ENCODE results near the gene HBM.
"Not testable (repeated sequence)": the region's sequence is repeated elsewhere in the genome, so short reads cannot be mapped to it uniquely, and the experiment has no call there.

The HBM gene

GRCh38 chr16:166375-167121 is 770 bp downstream of the HBM start:
- no peak for TF ChIP-seq CTCF (IDR thresholded peaks at IDR 0.05; ENCODE audit: low read depth, low read length)
- H3K4me3 ChIP-seq (ENCODE audit: low read depth, low read length) = no peak overlapping the region

GRCh38 chr16:167122-167690 is 1.4 kb downstream of the HBM start:
- H3K4me3 ChIP-seq (ENCODE audit: low read depth, low read length) = no peak overlapping the region
- TF ChIP-seq CTCF (IDR thresholded peaks at IDR 0.05; ENCODE audit: low read depth, low read length) = no peak

DNA sequence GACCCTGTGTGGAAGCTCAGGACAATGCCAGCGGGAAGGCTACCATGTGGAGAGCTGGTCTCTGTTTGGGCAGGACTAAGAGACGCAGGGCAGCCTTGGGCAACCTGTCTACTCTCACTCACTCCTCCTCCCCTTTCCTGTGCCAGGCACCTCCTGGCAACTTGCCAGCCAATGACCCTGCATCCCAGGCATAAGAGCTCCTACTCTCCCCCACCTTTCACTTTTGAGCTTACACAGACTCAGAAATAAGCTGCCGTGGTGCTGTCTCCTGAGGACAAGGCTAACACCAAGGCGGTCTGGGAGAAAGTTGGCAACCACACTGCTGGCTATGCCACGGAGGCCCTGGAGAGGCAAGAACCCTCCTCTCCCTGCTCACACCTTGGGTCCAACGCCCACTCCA is 2.6 kb downstream of the HBM start:
- TF ChIP-seq CTCF (IDR thresholded peaks at IDR 0.05; ENCODE audit: low read depth, low read length) = no peak
- no peak overlapping the region for H3K4me3 ChIP-seq (ENCODE audit: low read depth, low read length)

GRCh38 chr16:169014-169413 is 3.2 kb downstream of the HBM start:
- TF ChIP-seq CTCF (IDR thresholded peaks at IDR 0.05; ENCODE audit: low read depth, low read length) = no peak
- no peak overlapping the region for H3K4me3 ChIP-seq (ENCODE audit: low read depth, low read length)

DNA sequence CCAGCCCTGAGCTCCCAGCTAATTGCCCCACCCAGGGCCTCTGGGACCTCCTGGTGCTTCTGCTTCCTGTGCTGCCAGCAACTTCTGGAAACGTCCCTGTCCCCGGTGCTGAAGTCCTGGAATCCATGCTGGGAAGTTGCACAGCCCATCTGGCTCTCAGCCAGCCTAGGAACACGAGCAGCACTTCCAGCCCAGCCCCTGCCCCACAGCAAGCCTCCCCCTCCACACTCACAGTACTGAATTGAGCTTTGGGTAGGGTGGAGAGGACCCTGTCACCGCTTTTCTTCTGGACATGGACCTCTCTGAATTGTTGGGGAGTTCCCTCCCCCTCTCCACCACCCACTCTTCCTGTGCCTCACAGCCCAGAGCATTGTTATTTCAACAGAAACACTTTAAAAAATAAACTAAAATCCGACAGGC is 4.3 kb downstream of the HBM start:
- not testable (repeated sequence) for H3K4me3 ChIP-seq (ENCODE audit: low read depth, low read length)

DNA sequence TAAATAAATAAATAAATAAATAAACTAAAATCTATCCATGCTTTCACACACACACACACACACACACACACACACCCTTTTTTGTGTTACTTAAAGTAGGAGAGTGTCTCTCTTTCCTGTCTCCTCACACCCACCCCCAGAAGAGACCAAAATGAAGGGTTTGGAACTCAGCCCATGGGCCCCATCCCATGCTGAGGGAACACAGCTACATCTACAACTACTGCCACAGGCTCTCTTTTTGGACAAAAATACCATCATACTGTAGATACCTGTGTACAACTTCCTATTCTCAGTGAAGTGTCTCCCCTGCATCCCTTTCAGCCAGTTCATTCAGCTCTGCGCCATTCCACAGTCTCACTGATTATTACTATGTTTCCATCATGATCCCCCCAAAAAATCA is 5.0 kb downstream of the HBM start:
- no peak overlapping the region for H3K4me3 ChIP-seq (ENCODE audit: low read depth, low read length)
- TF ChIP-seq CTCF (IDR thresholded peaks at IDR 0.05; ENCODE audit: low read depth, low read length) = no peak

GRCh38 chr16:172374-172941 is 6.7 kb downstream of the HBM start, which contains the start of gene HBA2:
HBA2 (plus strand) TSS chr16:172876; CDS start chr16:172913, 37 bp downstream.
- H3K4me3 ChIP-seq (ENCODE audit: low read depth, low read length) = not testable (repeated sequence)

- H3K4me3 ChIP-seq (ENCODE audit: low read depth, low read length) = not testable (repeated sequence)
Measured at GRCh38 chr16:173211-173854, 7.6 kb downstream of the HBM start.

GRCh38 chr16:173928-174769 is 8.4 kb downstream of the HBM start:
- not testable (repeated sequence) for H3K4me3 ChIP-seq (ENCODE audit: low read depth, low read length)

Data from WI38 (cell line).